H1 (cell line): ENCODE measurements around the gene FGF14. TPM values are rescaled to one million over a fixed set of nuclear protein-coding genes. Genes with fewer than 3 reads are reported as not detected.
A peak's percentile ranks its signal among the peaks of the same experiment; 100 is the strongest.

Experiments
- CTCF ChIA-PET: fragments of 300-600 bp; sonication (Branson Sonifier 250); formaldehyde crosslinking; loops from one replicate; lab custom pipeline; 2021; ENCODE audit not compliant: partially characterized antibody; lab: Charles Lee
- POLR2A ChIA-PET: fragments of 300-600 bp; sonication (Branson Sonifier 250); formaldehyde crosslinking; loops from one replicate; lab custom pipeline; 2021; ENCODE audit warnings: inconsistent platforms; ENCODE audit not compliant: partially characterized antibody; lab: Charles Lee
- DNase-seq, 2 experiments: peaks; one replicate each; pipeline versions ENCODE4 v3.0.0 to v3.0.0-alpha.2; 2010 to 2022; ENCODE audit warnings: low spot score in 2 of 2, low read depth in 1 of 2, mixed read lengths in 1 of 2
- FAIRE-seq: peaks from 2 replicates; lab custom pipeline; 2011; peaks lifted over from hg19 to GRCh38; lab: Jason Lieb, UNC
- H2AFZ ChIP-seq: 2 replicates; pipeline ENCODE4 v1.8.1; 2012; ENCODE audit warnings: low read length, inconsistent platforms
- H2AK5ac ChIP-seq: 2 replicates; pipeline ENCODE4 v1.6.1; 2013; ENCODE audit warnings: low read depth, low read length
- H2BK120ac ChIP-seq: replicated peaks from 2 replicates; pipeline ENCODE3; 2013; ENCODE audit warnings: low read depth, low read length, inconsistent platforms
- H2BK12ac ChIP-seq: 2 replicates; pipeline ENCODE4 v1.6.1; 2013; ENCODE audit warnings: low read depth, low read length
- H2BK15ac ChIP-seq: 2 replicates; pipeline ENCODE4 v1.6.1; 2013; ENCODE audit warnings: low read length
- H2BK20ac ChIP-seq: 2 replicates; pipeline ENCODE4 v1.6.1; 2013; ENCODE audit warnings: low read length
- H2BK5ac ChIP-seq: 2 replicates; pipeline ENCODE4 v1.6.1; 2013; ENCODE audit warnings: low read depth, low read length
- H3K14ac ChIP-seq: 2 replicates; pipeline ENCODE4 v1.6.1; 2013; ENCODE audit warnings: inconsistent platforms; ENCODE audit not compliant: insufficient read length
- H3K18ac ChIP-seq: 2 replicates; pipeline ENCODE4 v1.6.1; 2013; ENCODE audit warnings: low read length; ENCODE audit errors: extremely low read depth
- H3K23ac ChIP-seq: 2 replicates; pipeline ENCODE4 v1.6.1; 2013; ENCODE audit warnings: inconsistent platforms; ENCODE audit not compliant: insufficient read length
- H3K23me2 ChIP-seq: 2 replicates; pipeline ENCODE4 v1.6.1; 2013; ENCODE audit warnings: low read depth, low read length
- H3K27ac ChIP-seq: 2 replicates; pipeline ENCODE4 v1.6.1; 2011; ENCODE audit warnings: low read depth, low read length, inconsistent platforms
- H3K27me3 ChIP-seq, 4 experiments: replicated peaks in 1 of 4; 1 replicate in 1 of 4; 2 replicates in 3 of 4; pipeline versions ENCODE4 v1.6.1 to v1.8.1; 2011 to 2013; ENCODE audit warnings: low read length in 3 of 4, mild to moderate bottlenecking in 3 of 4, inconsistent platforms in 2 of 4, mixed read lengths in 2 of 4, moderate library complexity in 1 of 4; ENCODE audit not compliant: control insufficient read depth in 3 of 4, insufficient read depth in 3 of 4; ENCODE audit errors: extremely low read depth in 1 of 4
- H3K36me3 ChIP-seq, 4 experiments: 2 replicates each; pipeline versions ENCODE4 v1.6.1 to v1.8.1; 2011 to 2013; ENCODE audit warnings: mild to moderate bottlenecking in 4 of 4, low read length in 3 of 4, moderate library complexity in 2 of 4, control low read depth in 1 of 4, inconsistent platforms in 1 of 4; ENCODE audit not compliant: insufficient read depth in 4 of 4, control insufficient read depth in 2 of 4
- H3K4ac ChIP-seq: replicated peaks from 2 replicates; pipeline ENCODE3; 2013; ENCODE audit warnings: low read length, low read depth, mixed read lengths, inconsistent platforms; ENCODE audit not compliant: insufficient read length
- H3K4me1 ChIP-seq, 4 experiments: replicated peaks in 1 of 4; 1 replicate in 1 of 4; 2 replicates in 3 of 4; pipeline versions ENCODE4 v1.6.1 to v1.8.1; 2011 to 2013; ENCODE audit warnings: low read length in 3 of 4, inconsistent platforms in 2 of 4, mixed read lengths in 1 of 4; ENCODE audit not compliant: insufficient read depth in 4 of 4, control insufficient read depth in 3 of 4
- H3K4me2 ChIP-seq, 2 experiments: 2 replicates each; pipeline versions ENCODE4 v1.6.1 to v1.8.1; 2011 to 2013; ENCODE audit warnings: low read depth in 2 of 2, low read length in 2 of 2, control low read depth in 1 of 2, inconsistent platforms in 1 of 2, mild to moderate bottlenecking in 1 of 2; ENCODE audit not compliant: insufficient read depth in 1 of 2
- H3K4me3 ChIP-seq, 4 experiments: fragments of 200-600, 300-600 bp in 1 of 4; sonication (generic), shearing (Covaris generic), sonication (Bioruptor Twin) in 1 of 4; 2 replicates each; pipeline versions ENCODE4 v1.5.1 to v1.8.1; 2011 to 2016; ENCODE audit warnings: low read length in 4 of 4, low read depth in 3 of 4, control low read depth in 2 of 4, inconsistent platforms in 2 of 4, mild to moderate bottlenecking in 2 of 4, mixed read lengths in 1 of 4, moderate library complexity in 1 of 4; ENCODE audit not compliant: insufficient read depth in 2 of 4; ENCODE audit errors: extremely low read depth in 1 of 4
- H3K56ac ChIP-seq: replicated peaks from 2 replicates; pipeline ENCODE3; 2013; ENCODE audit warnings: low read depth, mild to moderate bottlenecking, mixed read lengths, low read length, inconsistent platforms; ENCODE audit not compliant: insufficient read length
- H3K79me1 ChIP-seq: 2 replicates; pipeline ENCODE4 v1.6.1; 2013; ENCODE audit warnings: low read depth, low read length, control low read depth
- H3K79me2 ChIP-seq, 2 experiments: 2 replicates each; pipeline versions ENCODE4 v1.6.1 to v1.8.1; 2012 to 2013; ENCODE audit warnings: low read length in 2 of 2, mild to moderate bottlenecking in 2 of 2, inconsistent platforms in 1 of 2; ENCODE audit not compliant: insufficient read depth in 2 of 2, control insufficient read depth in 1 of 2
- H3K9ac ChIP-seq, 4 experiments: replicated peaks in 1 of 4; 1 replicate in 1 of 4; 2 replicates in 3 of 4; pipeline versions ENCODE4 v1.6.1 to v1.8.1; 2011 to 2013; ENCODE audit warnings: low read depth in 3 of 4, low read length in 3 of 4, control low read depth in 2 of 4, mild to moderate bottlenecking in 2 of 4, moderate library complexity in 2 of 4, inconsistent platforms in 1 of 4; ENCODE audit errors: extremely low read depth in 1 of 4
- H3K9me3 ChIP-seq, 2 experiments: 2 replicates each; pipeline versions ENCODE4 v1.6.1 to v1.8.1; 2012 to 2013; ENCODE audit warnings: mild to moderate bottlenecking in 2 of 2, moderate library complexity in 2 of 2, control low read depth in 1 of 2, inconsistent platforms in 1 of 2, low read depth in 1 of 2, low read length in 1 of 2, mixed read lengths in 1 of 2; ENCODE audit not compliant: insufficient read depth in 2 of 2
- H4K20me1 ChIP-seq, 2 experiments: replicated peaks in 1 of 2; 2 replicates each; pipeline versions ENCODE3 to v1.8.1; 2011 to 2013; ENCODE audit warnings: inconsistent platforms in 2 of 2, low read length in 2 of 2, mild to moderate bottlenecking in 1 of 2; ENCODE audit not compliant: insufficient read depth in 2 of 2, control insufficient read depth in 1 of 2
- H4K5ac ChIP-seq: 2 replicates; pipeline ENCODE4 v1.6.1; 2013; ENCODE audit warnings: low read length, low read depth, mixed read lengths, inconsistent platforms; ENCODE audit not compliant: insufficient read length
- H4K8ac ChIP-seq: 2 replicates; pipeline ENCODE4 v1.8.0; 2013; ENCODE audit warnings: mild to moderate bottlenecking, moderate library complexity, low read length, inconsistent platforms; ENCODE audit not compliant: insufficient read depth; ENCODE audit errors: extremely low read depth
- H4K91ac ChIP-seq: replicated peaks from 2 replicates; pipeline ENCODE3; 2013; ENCODE audit warnings: low read length, mixed read lengths, inconsistent platforms; ENCODE audit not compliant: insufficient read length
- WGBS, 2 experiments: shearing (Covaris generic) in 1 of 2; methylation state at CpG; one replicate each; pipeline versions ENCODE4 v1.1.6 to v1.1.7; 2013 to 2015; ENCODE audit warnings: low lambda C conversion rate in 2 of 2, mixed read lengths in 2 of 2, inconsistent platforms in 1 of 2, low coverage in 1 of 2, missing lambda C conversion rate in 1 of 2; ENCODE audit not compliant: insufficient replicate concordance in 2 of 2, insufficient coverage in 1 of 2, insufficient read length in 1 of 2; ENCODE audit errors: extremely low coverage in 1 of 2, missing lambda C conversion rate in 1 of 2; 5-methylcytosine and 5-hydroxymethylcytosine counted together
- polyA plus RNA-seq, 7 experiments: library from polyadenylated mRNA; depleted of rRNA in 3 of 7; stranded (reverse) in 5 of 7; unstranded in 2 of 7; fragments of >200 nt in 5 of 7; fragments of 200-250 nt in 2 of 7; gene quantifications; 1 replicate in 5 of 7; 2 replicates in 1 of 7; 4 replicates in 1 of 7; pipeline versions ENCODE4 v1.2.1 to v1.2.3, GENCODE V29; 2011 to 2013; ENCODE audit warnings: missing spikeins in 2 of 7, mixed read lengths in 2 of 7
- total RNA-seq: library from RNA; stranded (reverse); fragmentation: NEBNext Ultra II Directional; extraction: Animal tissue kit (Norgen Biotek cat#: 25700); gene quantifications from 2 replicates; pipeline ENCODE4 v1.2.1, GENCODE V29; 2021

The FGF14 gene
- total and polyA plus RNA-seq, 2 of the 8 experiments (the other 6 are each of a cell fraction or from before 2014, with no cell fraction given), result 0.05 to 0.58 TPM

DNA sequence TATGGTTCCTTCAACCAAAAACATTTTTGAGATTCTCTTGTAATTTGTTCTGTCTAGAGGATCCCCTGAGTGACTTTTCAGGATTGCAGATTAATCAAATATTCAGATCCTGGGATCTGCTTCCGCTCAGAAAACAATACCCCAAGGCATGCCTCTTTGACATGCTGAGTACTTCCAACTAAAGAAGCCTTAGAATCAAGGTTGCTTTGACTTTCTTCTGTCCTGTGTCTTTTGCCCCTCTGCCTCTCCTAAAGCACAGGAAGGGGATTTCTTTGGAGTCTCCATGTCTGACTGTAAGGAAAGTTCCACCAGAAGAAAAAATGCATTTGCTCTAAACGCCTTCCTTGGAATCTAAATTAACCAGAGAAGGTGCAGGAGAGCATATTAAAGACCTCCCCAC lies 431.5 kb downstream of the FGF14 start:
- FAIRE-seq (peak; percentile 55), DNase-seq (no peak)
- no peak overlapping the region; the same call in 1 of the 2 replicates for H3K18ac ChIP-seq
- no peaks in the 10 kb centered on the region for H3K79me1 ChIP-seq
- no peaks in the 10 kb centered on the region for H4K20me1 ChIP-seq
- no peak overlapping the region for H4K91ac ChIP-seq
- no peak overlapping the region for H4K8ac ChIP-seq
- no peaks in the 10 kb centered on the region for H3K36me3 ChIP-seq
- H2BK12ac ChIP-seq, result no peak overlapping the region
- no peaks in the 10 kb centered on the region for H3K79me2 ChIP-seq
- H4K5ac ChIP-seq, result no peak overlapping the region
- H2BK5ac ChIP-seq, result no peak overlapping the region
- H3K4me1 ChIP-seq, result peaks cover 0 to 4% (median 1%) of the 10 kb centered on the region in 4 experiments; a peak in 1 of 7 replicates
- no peak overlapping the region for H3K4me2 ChIP-seq
- no peak overlapping the region for H3K27ac ChIP-seq
- H3K9ac ChIP-seq, result no peak overlapping the region
- ChIA-PET CTCF (interaction anchor here (1.0 kb wide), 1 partner anchor 134 kb away, joined by 6 read pairs; no protein-coding TSS in a partner anchor), POLR2A (no interaction called here)
- H3K9me3 ChIP-seq, result no peaks in the 10 kb centered on the region
- H3K27me3 ChIP-seq, result no peaks in the 10 kb centered on the region
- 77% methylated on average over 2 of the region's 2 CpGs; no CpG with 5 or more reads in 1 of the 2 experiments for WGBS, 2 experiments
- H2BK120ac ChIP-seq, result no peak overlapping the region
- H3K4me3 ChIP-seq, result no peak overlapping the region
- no peak overlapping the region for H2AK5ac ChIP-seq
- H2BK20ac ChIP-seq, result no peak overlapping the region
- H3K56ac ChIP-seq, result no peak overlapping the region
- H2BK15ac ChIP-seq, result no peak overlapping the region
- H2AFZ ChIP-seq, result no peak overlapping the region
- H3K4ac ChIP-seq, result no peak overlapping the region
- no peak overlapping the region for H3K23ac ChIP-seq
- no peak overlapping the region for H3K14ac ChIP-seq
- H3K23me2 ChIP-seq, result no peaks in the 10 kb centered on the region
